HEK293 (cell line): ENCODE data around the gene NPPB.

Source experiments
- CTCF ChIA-PET: fragments of 350-600 bp; formaldehyde crosslinking; extraction: SDS; loops from one replicate; lab custom pipeline; 2021; ENCODE audit warnings: antibody characterized with exemption; lab: Yijun Ruan, JAX
- POLR2A ChIA-PET: fragments of 300-600 bp; formaldehyde crosslinking; extraction: SDS; loops from one replicate; lab custom pipeline; 2020; ENCODE audit warnings: antibody characterized with exemption, inconsistent platforms; lab: Yijun Ruan, JAX
- H3K27ac ChIP-seq: fragments of 200-500 bp; sonication (Bioruptor generic); 2 replicates; pipeline ENCODE4 v1.5.1; 2014; ENCODE audit warnings: low read depth, low read length, control low read depth, inconsistent platforms; ENCODE audit errors: extremely low read depth
- H3K36me3 ChIP-seq, 2 experiments: fragments of 200-500 bp in 1 of 2; sonication (Bioruptor generic) in 1 of 2; 1 replicate in 1 of 2; 2 replicates in 1 of 2; pipeline ENCODE4 v1.5.1; 2014 to 2017; ENCODE audit warnings: inconsistent platforms in 2 of 2, low read length in 2 of 2; ENCODE audit not compliant: control insufficient read depth in 2 of 2, insufficient read depth in 1 of 2
- H3K4me1 ChIP-seq: fragments of 200-500 bp; sonication (Bioruptor generic); 2 replicates; pipeline ENCODE4 v1.5.1; 2014; ENCODE audit warnings: mild to moderate bottlenecking, low read length, inconsistent platforms; ENCODE audit not compliant: control insufficient read depth, insufficient read depth
- H3K4me3 ChIP-seq: 2 replicates; pipeline ENCODE4 v1.5.1; 2011; ENCODE audit warnings: low read depth, mild to moderate bottlenecking, control low read depth, low read length, moderate library complexity
- H3K9me3 ChIP-seq: fragments of 200-500 bp; sonication (Bioruptor generic); 2 replicates; pipeline ENCODE4 v1.5.1; 2014; ENCODE audit warnings: low read depth, low read length, inconsistent platforms; ENCODE audit not compliant: control insufficient read depth, insufficient read depth
- GFI1B ChIP-seq: fragments of 450-650 bp; formaldehyde crosslinking; IDR thresholded peaks from 2 replicates; pipeline ENCODE4 v1.5.1; 2016; ENCODE audit warnings: missing biosample characterization, missing genetic modification characterization
- KLF1 ChIP-seq: fragments of 450-650 bp; formaldehyde crosslinking; IDR thresholded peaks from 2 replicates; pipeline ENCODE4 v1.5.1; 2016; ENCODE audit warnings: missing biosample characterization, missing genetic modification characterization
- MYNN ChIP-seq: fragments of 450-650 bp; formaldehyde crosslinking; IDR thresholded peaks from 2 replicates; pipeline ENCODE4 v1.5.1; 2016; ENCODE audit warnings: missing biosample characterization, missing genetic modification characterization, borderline replicate concordance
- SP3 ChIP-seq: fragments of 450-650 bp; formaldehyde crosslinking; IDR thresholded peaks from 2 replicates; pipeline ENCODE4 v1.5.1; 2016; ENCODE audit warnings: missing biosample characterization, missing genetic modification characterization
- ZIC2 ChIP-seq: fragments of 450-650 bp; formaldehyde crosslinking; IDR thresholded peaks from 2 replicates; pipeline ENCODE4 v1.5.1; 2016; ENCODE audit warnings: missing biosample characterization, missing genetic modification characterization
- ZNF19 ChIP-seq: fragments of 450-650 bp; formaldehyde crosslinking; IDR thresholded peaks from 2 replicates; pipeline ENCODE4; 2016; ENCODE audit warnings: missing biosample characterization, missing genetic modification characterization, low read depth
- ZNF24 ChIP-seq: fragments of 450-650 bp; formaldehyde crosslinking; IDR thresholded peaks from 2 replicates; pipeline ENCODE4 v1.5.1; 2016; ENCODE audit warnings: missing biosample characterization, missing genetic modification characterization
- ZNF274 ChIP-seq, 2 experiments: fragments of 200-500 bp in 1 of 2; fragments of 450-650 bp in 1 of 2; sonication (Bioruptor generic) in 1 of 2; formaldehyde crosslinking in 1 of 2; IDR thresholded peaks; 2 replicates each; pipeline versions ENCODE4 v1.5.1 to v1.6.1; 2014 to 2016; ENCODE audit warnings: borderline replicate concordance in 1 of 2, inconsistent platforms in 1 of 2, low read length in 1 of 2, missing biosample characterization in 1 of 2, missing genetic modification characterization in 1 of 2
- ZNF311 ChIP-seq: fragments of 450-650 bp; formaldehyde crosslinking; IDR thresholded peaks from 2 replicates; pipeline ENCODE4 v1.5.1; 2017; ENCODE audit warnings: missing biosample characterization, missing genetic modification characterization, borderline replicate concordance
- ZNF510 ChIP-seq: fragments of 450-650 bp; formaldehyde crosslinking; IDR thresholded peaks from 2 replicates; pipeline ENCODE4 v1.5.1; 2018; ENCODE audit warnings: mild to moderate bottlenecking, missing genetic modification characterization, missing biosample characterization; ENCODE audit not compliant: insufficient replicate concordance
- ZNF571 ChIP-seq: fragments of 450-650 bp; formaldehyde crosslinking; IDR thresholded peaks from 2 replicates; pipeline ENCODE4 v1.5.0; 2017; ENCODE audit warnings: missing biosample characterization, missing genetic modification characterization
- ZNF626 ChIP-seq: fragments of 450-650 bp; sonication (Bioruptor Pico); formaldehyde crosslinking; IDR thresholded peaks from 2 replicates; pipeline ENCODE4 v1.5.1; 2018; ENCODE audit warnings: missing biosample characterization, missing genetic modification characterization, inconsistent platforms
- TF ChIP-seq, protein P1 (sequence below): fragments of 450-650 bp; formaldehyde crosslinking; IDR thresholded peaks from 2 replicates; pipeline ENCODE4 v1.5.1; 2017; ENCODE audit warnings: missing biosample characterization, missing genetic modification characterization
- TF ChIP-seq, protein P2 (sequence below): fragments of 450-650 bp; formaldehyde crosslinking; IDR thresholded peaks from 2 replicates; pipeline ENCODE4 v1.5.1; 2016; ENCODE audit warnings: missing biosample characterization, missing genetic modification characterization
- TF ChIP-seq, protein P3 (sequence below): fragments of 450-650 bp; formaldehyde crosslinking; IDR thresholded peaks from 2 replicates; pipeline ENCODE4 v1.5.1; 2016; ENCODE audit warnings: missing biosample characterization, missing genetic modification characterization
- TF ChIP-seq, protein P4 (sequence below): fragments of 450-650 bp; formaldehyde crosslinking; IDR thresholded peaks from 2 replicates; pipeline ENCODE4 v1.5.1; 2016; ENCODE audit warnings: missing biosample characterization, missing genetic modification characterization
- TF ChIP-seq, protein P5 (sequence below): fragments of 450-650 bp; formaldehyde crosslinking; IDR thresholded peaks from 2 replicates; pipeline ENCODE4 v1.5.1; 2016; ENCODE audit warnings: missing biosample characterization, missing genetic modification characterization
- TF ChIP-seq, protein P6 (sequence below): fragments of 450-650 bp; formaldehyde crosslinking; conservative IDR thresholded peaks from 2 replicates; pipeline ENCODE4 v1.5.1; 2016; ENCODE audit warnings: low read depth, missing biosample characterization, missing genetic modification characterization

NPPB gene

DNA sequence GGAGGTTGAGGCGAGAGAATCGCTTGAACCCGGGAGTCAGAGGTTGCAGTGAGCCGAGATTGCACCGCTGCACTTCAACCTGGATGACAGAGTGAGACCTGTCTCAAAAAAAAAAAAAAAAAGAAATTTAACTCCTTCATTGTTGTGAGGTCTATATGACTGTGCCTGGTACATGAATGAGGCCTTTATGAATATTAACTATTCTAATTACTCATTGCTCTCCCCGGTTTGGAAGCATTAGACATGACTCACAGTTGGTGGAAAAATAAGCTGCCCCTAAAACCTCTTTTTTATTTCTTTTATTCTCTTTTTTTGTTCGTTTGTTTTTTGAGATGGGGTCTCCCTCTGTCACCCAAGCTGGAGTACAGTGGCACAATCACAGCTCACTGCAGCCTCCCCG is 3.3 kb downstream of the NPPB start (continued):
- TF ChIP-seq, protein P1, sequence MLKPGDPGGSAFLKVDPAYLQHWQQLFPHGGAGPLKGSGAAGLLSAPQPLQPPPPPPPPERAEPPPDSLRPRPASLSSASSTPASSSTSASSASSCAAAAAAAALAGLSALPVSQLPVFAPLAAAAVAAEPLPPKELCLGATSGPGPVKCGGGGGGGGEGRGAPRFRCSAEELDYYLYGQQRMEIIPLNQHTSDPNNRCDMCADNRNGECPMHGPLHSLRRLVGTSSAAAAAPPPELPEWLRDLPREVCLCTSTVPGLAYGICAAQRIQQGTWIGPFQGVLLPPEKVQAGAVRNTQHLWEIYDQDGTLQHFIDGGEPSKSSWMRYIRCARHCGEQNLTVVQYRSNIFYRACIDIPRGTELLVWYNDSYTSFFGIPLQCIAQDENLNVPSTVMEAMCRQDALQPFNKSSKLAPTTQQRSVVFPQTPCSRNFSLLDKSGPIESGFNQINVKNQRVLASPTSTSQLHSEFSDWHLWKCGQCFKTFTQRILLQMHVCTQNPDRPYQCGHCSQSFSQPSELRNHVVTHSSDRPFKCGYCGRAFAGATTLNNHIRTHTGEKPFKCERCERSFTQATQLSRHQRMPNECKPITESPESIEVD = no peak
- TF ChIP-seq ZIC2 (tag by site-specific recombination) (no peak), ZNF24 (tag by site-specific recombination) (no peak), ZNF626 (tag by site-specific recombination) (no peak), ZNF274 (IDR thresholded peaks at IDR 0.05; ENCODE audit: low read length) (no peak), ZNF274 (tag by site-specific recombination; IDR thresholded peaks at IDR 0.05; ENCODE audit: borderline replicate concordance) (no peak), ZNF19 (tag by site-specific recombination) (no peak), ZNF510 (no peak)
- TF ChIP-seq, protein P2, sequence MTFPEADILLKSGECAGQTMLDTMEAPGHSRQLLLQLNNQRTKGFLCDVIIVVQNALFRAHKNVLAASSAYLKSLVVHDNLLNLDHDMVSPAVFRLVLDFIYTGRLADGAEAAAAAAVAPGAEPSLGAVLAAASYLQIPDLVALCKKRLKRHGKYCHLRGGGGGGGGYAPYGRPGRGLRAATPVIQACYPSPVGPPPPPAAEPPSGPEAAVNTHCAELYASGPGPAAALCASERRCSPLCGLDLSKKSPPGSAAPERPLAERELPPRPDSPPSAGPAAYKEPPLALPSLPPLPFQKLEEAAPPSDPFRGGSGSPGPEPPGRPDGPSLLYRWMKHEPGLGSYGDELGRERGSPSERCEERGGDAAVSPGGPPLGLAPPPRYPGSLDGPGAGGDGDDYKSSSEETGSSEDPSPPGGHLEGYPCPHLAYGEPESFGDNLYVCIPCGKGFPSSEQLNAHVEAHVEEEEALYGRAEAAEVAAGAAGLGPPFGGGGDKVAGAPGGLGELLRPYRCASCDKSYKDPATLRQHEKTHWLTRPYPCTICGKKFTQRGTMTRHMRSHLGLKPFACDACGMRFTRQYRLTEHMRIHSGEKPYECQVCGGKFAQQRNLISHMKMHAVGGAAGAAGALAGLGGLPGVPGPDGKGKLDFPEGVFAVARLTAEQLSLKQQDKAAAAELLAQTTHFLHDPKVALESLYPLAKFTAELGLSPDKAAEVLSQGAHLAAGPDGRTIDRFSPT = no peak
- TF ChIP-seq, protein P3, sequence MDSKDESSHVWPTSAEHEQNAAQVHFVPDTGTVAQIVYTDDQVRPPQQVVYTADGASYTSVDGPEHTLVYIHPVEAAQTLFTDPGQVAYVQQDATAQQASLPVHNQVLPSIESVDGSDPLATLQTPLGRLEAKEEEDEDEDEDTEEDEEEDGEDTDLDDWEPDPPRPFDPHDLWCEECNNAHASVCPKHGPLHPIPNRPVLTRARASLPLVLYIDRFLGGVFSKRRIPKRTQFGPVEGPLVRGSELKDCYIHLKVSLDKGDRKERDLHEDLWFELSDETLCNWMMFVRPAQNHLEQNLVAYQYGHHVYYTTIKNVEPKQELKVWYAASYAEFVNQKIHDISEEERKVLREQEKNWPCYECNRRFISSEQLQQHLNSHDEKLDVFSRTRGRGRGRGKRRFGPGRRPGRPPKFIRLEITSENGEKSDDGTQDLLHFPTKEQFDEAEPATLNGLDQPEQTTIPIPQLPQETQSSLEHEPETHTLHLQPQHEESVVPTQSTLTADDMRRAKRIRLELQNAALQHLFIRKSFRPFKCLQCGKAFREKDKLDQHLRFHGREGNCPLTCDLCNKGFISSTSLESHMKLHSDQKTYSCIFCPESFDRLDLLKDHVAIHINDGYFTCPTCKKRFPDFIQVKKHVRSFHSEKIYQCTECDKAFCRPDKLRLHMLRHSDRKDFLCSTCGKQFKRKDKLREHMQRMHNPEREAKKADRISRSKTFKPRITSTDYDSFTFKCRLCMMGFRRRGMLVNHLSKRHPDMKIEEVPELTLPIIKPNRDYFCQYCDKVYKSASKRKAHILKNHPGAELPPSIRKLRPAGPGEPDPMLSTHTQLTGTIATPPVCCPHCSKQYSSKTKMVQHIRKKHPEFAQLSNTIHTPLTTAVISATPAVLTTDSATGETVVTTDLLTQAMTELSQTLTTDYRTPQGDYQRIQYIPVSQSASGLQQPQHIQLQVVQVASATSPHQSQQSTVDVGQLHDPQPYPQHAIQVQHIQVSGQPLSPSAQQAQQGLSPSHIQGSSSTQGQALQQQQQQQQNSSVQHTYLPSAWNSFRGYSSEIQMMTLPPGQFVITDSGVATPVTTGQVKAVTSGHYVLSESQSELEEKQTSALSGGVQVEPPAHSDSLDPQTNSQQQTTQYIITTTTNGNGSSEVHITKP (tag by site-specific recombination) = no peak
- TF ChIP-seq, protein P4, sequence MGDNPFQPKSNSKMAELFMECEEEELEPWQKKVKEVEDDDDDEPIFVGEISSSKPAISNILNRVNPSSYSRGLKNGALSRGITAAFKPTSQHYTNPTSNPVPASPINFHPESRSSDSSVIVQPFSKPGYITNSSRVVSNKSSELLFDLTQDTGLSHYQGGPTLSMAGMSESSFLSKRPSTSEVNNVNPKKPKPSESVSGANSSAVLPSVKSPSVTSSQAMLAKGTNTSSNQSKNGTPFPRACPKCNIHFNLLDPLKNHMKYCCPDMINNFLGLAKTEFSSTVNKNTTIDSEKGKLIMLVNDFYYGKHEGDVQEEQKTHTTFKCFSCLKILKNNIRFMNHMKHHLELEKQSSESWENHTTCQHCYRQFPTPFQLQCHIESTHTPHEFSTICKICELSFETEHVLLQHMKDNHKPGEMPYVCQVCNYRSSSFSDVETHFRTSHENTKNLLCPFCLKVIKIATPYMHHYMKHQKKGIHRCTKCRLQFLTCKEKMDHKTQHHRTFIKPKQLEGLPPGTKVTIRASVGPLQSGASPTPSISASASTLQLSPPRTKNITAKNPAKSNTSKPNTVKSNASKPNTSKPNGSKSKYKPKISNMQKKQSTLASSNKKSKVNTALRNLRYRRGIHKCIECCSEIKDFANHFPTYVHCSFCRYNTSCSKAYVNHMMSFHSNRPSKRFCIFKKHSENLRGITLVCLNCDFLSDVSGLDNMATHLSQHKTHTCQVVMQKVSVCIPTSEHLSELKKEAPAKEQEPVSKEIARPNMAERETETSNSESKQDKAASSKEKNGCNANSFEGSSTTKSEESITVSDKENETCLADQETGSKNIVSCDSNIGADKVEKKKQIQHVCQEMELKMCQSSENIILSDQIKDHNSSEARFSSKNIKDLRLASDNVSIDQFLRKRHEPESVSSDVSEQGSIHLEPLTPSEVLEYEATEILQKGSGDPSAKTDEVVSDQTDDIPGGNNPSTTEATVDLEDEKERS (tag by site-specific recombination) = no peak

DNA sequence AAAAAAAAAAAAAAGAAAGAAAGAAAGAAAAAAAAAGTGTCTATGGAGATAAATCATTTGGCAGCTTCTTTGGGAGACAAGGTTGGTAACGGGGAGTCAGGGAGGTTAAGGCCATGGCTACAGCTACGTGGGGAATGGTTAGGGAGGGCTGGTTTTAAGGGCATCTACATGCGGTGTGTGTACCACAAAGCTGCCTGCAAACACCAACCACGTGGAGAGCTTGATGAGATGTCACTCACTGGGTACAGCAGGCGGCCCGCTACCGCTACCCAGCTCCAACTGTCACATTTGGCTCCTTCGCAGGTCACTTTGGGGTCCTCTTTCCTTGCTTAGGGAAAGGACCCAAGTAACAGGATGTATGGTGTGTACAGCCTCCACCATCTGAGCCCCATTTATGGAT is 4.2 kb downstream of the NPPB start:
- no peaks in the 10 kb centered on the region for H3K9me3 ChIP-seq
- no peak overlapping the region for H3K27ac ChIP-seq
- H3K36me3 ChIP-seq = no peaks in the 10 kb centered on the region
- ChIA-PET POLR2A (interaction anchor here (0.7 kb wide), 1 partner anchor 55 kb away, joined by 3 read pairs; no protein-coding TSS in a partner anchor), CTCF (interaction anchor here (0.6 to 2.0 kb wide), 3 partner anchors 16 to 211 kb away, joined by 3 to 7 read pairs (median 3); no protein-coding TSS in a partner anchor)
- no peaks in the 10 kb centered on the region for H3K4me1 ChIP-seq
- no peak overlapping the region for H3K4me3 ChIP-seq
- TF ChIP-seq, protein P1 = no peak
- no peak for TF ChIP-seq ZNF571 (tag by site-specific recombination)
- TF ChIP-seq KLF1 = no peak
- no peak for TF ChIP-seq SP3
- TF ChIP-seq GFI1B (tag by site-specific recombination) = no peak
- TF ChIP-seq, protein P5, sequence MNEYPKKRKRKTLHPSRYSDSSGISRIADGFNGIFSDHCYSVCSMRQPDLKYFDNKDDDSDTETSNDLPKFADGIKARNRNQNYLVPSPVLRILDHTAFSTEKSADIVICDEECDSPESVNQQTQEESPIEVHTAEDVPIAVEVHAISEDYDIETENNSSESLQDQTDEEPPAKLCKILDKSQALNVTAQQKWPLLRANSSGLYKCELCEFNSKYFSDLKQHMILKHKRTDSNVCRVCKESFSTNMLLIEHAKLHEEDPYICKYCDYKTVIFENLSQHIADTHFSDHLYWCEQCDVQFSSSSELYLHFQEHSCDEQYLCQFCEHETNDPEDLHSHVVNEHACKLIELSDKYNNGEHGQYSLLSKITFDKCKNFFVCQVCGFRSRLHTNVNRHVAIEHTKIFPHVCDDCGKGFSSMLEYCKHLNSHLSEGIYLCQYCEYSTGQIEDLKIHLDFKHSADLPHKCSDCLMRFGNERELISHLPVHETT = no peak
- TF ChIP-seq, protein P6, sequence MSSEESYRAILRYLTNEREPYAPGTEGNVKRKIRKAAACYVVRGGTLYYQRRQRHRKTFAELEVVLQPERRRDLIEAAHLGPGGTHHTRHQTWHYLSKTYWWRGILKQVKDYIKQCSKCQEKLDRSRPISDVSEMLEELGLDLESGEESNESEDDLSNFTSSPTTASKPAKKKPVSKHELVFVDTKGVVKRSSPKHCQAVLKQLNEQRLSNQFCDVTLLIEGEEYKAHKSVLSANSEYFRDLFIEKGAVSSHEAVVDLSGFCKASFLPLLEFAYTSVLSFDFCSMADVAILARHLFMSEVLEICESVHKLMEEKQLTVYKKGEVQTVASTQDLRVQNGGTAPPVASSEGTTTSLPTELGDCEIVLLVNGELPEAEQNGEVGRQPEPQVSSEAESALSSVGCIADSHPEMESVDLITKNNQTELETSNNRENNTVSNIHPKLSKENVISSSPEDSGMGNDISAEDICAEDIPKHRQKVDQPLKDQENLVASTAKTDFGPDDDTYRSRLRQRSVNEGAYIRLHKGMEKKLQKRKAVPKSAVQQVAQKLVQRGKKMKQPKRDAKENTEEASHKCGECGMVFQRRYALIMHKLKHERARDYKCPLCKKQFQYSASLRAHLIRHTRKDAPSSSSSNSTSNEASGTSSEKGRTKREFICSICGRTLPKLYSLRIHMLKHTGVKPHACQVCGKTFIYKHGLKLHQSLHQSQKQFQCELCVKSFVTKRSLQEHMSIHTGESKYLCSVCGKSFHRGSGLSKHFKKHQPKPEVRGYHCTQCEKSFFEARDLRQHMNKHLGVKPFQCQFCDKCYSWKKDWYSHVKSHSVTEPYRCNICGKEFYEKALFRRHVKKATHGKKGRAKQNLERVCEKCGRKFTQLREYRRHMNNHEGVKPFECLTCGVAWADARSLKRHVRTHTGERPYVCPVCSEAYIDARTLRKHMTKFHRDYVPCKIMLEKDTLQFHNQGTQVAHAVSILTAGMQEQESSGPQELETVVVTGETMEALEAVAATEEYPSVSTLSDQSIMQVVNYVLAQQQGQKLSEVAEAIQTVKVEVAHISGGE = no peak
- no peak for TF ChIP-seq MYNN (tag by site-specific recombination)
- TF ChIP-seq ZNF311 (tag by site-specific recombination) = no peak
